GM08714 (cell line): ENCODE results near the gene TTL.

Experiments
- H3K4me3 ChIP-seq: fragments of 200-500 bp; sonication (Bioruptor generic); 2 replicates; pipeline ENCODE4 v1.5.1; 2014; ENCODE audit warnings: mild to moderate bottlenecking, low read length, inconsistent platforms
- ZNF274 ChIP-seq: IDR thresholded peaks from 2 replicates; pipeline ENCODE4 v1.6.1; 2012; ENCODE audit warnings: mild to moderate bottlenecking, low read depth, low read length

TTL gene

DNA sequence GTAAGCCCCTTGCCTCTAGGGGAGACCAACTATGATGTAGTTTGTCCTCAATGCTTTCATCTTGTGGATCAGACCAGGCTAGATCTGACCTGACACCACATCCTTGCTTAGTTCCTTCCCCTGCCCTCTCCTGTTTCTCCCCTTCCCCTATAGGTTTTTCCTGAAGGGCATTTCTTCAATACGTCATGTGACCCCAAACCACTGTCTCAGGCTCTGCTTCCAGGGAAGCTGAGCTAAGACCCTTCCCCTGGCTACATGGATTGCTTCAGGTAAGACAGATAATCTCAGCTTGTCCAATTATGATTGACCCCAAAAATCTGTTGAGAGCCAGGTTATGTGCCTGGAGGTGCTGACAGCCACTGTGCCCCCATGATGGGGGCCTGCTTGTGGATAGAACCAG is 22.6 kb upstream of the TTL start:
- TF ChIP-seq ZNF274, result no peak

DNA sequence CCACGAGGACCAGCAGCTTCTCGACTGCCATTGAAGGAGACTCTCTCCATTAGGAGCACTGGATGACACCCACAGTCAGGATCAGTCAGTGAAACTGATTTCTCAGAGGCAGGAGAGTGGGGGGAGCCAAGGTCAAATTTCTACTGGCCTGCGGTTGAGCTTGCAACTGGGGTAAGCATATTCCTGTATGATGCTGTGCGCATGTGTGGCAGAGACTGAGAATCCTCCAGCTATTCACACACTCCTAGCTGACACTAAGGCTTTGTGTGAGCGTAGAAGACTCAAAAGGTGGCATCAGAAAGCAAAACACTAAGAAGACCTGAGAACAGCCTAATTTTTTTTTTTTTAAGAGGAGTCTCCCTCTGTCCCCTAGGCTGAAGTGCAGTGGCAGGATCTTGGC is 19.8 kb upstream of the TTL start:
- no peak overlapping the region for H3K4me3 ChIP-seq
- no peak for TF ChIP-seq ZNF274

More for the DNA sequence above, 22.6 kb upstream of the TTL start:
- no peak overlapping the region for H3K4me3 ChIP-seq

- TF ChIP-seq ZNF274, result no peak
- no peak overlapping the region for H3K4me3 ChIP-seq
Observed at GRCh38 chr2:112463256-112463655, 18.7 kb upstream of the TTL start.

DNA sequence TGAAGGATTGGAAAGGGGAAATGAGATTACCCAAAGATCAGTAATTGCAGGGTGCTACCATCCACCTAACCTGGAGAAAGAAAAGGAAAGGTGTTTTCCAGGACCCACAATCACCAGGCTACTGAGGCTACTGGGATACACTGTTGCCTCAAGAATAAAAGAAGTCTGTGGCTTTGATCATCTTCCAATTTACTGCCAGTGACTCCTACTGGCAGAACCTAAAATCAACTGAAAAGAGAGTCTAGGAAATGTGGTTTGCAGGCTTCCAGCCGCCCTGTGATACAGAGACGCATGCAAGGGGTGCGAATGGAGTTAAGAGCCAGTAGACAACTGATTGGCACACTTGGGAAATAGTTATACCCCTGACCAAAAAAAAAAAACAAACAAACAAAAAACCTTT is 16.6 kb upstream of the TTL start:
- no peak for TF ChIP-seq ZNF274
- no peak overlapping the region for H3K4me3 ChIP-seq

- no peak for TF ChIP-seq ZNF274
- no peak overlapping the region for H3K4me3 ChIP-seq
Observed at GRCh38 chr2:112472547-112473263, 9.3 kb upstream of the TTL start.

DNA sequence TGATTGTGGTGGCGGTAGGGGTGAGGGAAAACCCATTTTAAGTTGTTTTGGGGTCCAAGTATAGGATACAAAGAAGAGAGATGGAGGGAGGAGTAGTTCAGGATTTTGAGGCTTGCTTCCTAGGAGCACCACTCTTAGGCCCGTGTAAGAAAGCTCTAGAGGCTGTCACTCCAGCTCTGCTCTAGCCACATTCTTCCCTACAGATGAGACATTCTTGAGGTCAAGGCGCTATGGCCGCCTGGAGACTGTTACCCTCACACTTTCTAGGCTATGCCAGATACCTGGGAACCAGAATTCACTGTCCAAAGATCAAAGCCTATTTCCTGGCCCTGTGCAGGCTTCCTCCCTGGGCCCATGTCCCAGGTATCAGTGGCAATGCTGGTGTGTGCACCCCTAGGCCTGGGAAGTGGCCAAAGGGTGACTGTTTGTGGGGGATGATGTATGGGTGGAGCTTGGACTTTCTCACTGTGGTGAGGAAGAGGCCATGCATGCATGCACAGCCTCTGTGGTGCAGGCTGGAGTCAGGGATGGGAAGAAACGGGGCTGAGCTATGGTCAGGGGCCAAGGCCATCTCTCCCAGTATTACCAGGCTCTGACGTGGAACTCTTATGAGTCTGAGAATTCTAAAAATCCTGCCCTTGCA is 7.0 kb upstream of the TTL start:
- no peak for TF ChIP-seq ZNF274
- H3K4me3 ChIP-seq, result no peak overlapping the region

GRCh38 chr2:112476434-112476833 is 5.5 kb upstream of the TTL start:
- no peak overlapping the region for H3K4me3 ChIP-seq
- no peak for TF ChIP-seq ZNF274

GRCh38 chr2:112480530-112481049 is 1.4 kb upstream of the TTL start:
- TF ChIP-seq ZNF274, result no peak

GRCh38 chr2:112481050-112481527 is 867 bp upstream of the TTL start:
- no peak for TF ChIP-seq ZNF274
- H3K4me3 ChIP-seq, result peak overlapping the region; percentile 64

More at GRCh38 chr2:112480530-112481049, 1.4 kb upstream of the TTL start:
- peak overlapping the region; percentile 64; the same call in 1 of the 2 replicates for H3K4me3 ChIP-seq

DNA sequence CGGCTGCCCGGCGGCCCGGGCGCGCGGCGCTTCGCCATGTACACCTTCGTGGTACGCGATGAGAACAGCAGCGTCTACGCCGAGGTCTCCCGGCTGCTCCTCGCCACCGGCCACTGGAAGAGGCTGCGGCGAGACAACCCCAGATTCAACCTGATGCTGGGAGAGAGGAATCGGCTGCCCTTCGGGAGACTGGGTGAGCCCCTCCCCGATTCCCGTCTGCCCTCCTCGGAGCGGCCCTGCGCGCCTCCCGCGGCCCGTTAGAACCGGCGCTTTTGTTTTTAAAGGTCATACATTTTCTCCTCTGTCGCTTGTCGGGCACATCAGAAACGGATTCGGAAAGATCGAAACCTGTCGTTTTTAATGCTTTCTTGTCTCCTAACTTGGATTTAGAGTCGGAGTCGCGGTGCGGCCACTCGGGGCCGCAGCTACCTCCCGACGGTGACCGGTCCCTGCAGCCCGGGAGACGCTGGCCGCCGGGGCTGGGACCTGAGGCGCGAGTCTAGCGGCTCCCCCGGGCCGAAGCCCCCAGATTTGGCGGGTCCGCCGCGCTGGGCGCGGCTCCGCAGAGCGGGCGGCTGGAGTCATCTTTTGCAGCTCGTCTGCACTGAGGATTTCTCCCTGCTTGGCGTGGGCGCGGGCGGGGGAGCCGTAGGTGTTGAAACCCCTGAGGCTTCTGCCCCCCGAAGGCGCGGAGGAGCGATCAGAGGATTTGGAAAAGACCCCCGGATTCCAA is 519 bp downstream of the TTL start:
- no peak for TF ChIP-seq ZNF274
- H3K4me3 ChIP-seq, result peak overlapping the region; percentile 95

- peak overlapping the region; percentile 95 for H3K4me3 ChIP-seq
- TF ChIP-seq ZNF274, result no peak
Observed at GRCh38 chr2:112483042-112483473, 1.1 kb downstream of the TTL start.

- no peak overlapping the region for H3K4me3 ChIP-seq
- TF ChIP-seq ZNF274, result no peak
Observed at GRCh38 chr2:112483831-112484230, 1.9 kb downstream of the TTL start.

GRCh38 chr2:112485849-112486248 is 3.9 kb downstream of the TTL start:
- no peak for TF ChIP-seq ZNF274
- H3K4me3 ChIP-seq, result no peak overlapping the region

GRCh38 chr2:112486895-112487294 is 4.9 kb downstream of the TTL start:
- H3K4me3 ChIP-seq, result no peak overlapping the region
- no peak for TF ChIP-seq ZNF274

- H3K4me3 ChIP-seq, result no peak overlapping the region
- TF ChIP-seq ZNF274, result no peak
Observed at GRCh38 chr2:112487444-112487961, 5.5 kb downstream of the TTL start.
